Stimulated activated CD4-positive, alpha-beta T cell treated with anti-CD3 and anti-CD28 coated beads, TNF-alpha, amount 100 ng/mL, for 48 hours (primary cell): ENCODE measurements around the gene DDX20.
"Not testable (repeated sequence)": the region's sequence is repeated elsewhere in the genome, so short reads cannot be mapped to it uniquely, and the experiment has no call there.

Experiments used
- DNase-seq, 3 donors: peaks; one replicate each; pipeline ENCODE4 v3.0.0-alpha.2; 2020; ENCODE audit warnings: low read depth in 3 of 3

Gene DDX20

GRCh38 chr1:111789666-111790316 is 34.1 kb downstream of the DDX20 start:
- DNase-seq, result no peak

GRCh38 chr1:111791776-111792175 is 36.1 kb downstream of the DDX20 start:
- DNase-seq, result no peak

GRCh38 chr1:111792249-111792648 is 36.5 kb downstream of the DDX20 start:
- DNase-seq, result no peak

GRCh38 chr1:111793923-111794322 is 38.2 kb downstream of the DDX20 start:
- DNase-seq, result no peak

- DNase-seq, result no peak
These were observed 39.7 kb downstream of the DDX20 start for GRCh38 chr1:111795401-111795800.

- DNase-seq, result no peak
These were observed 42.9 kb downstream of the DDX20 start for GRCh38 chr1:111798580-111798979.

- DNase-seq, result not testable (repeated sequence)
These were observed 44.0 kb downstream of the DDX20 start for GRCh38 chr1:111799722-111800121.

GRCh38 chr1:111801071-111801850 is 45.6 kb downstream of the DDX20 start:
- DNase-seq, result no peak

GRCh38 chr1:111802110-111802509 is 46.4 kb downstream of the DDX20 start:
- DNase-seq, result no peak

- no peak for DNase-seq
These were observed 47.3 kb downstream of the DDX20 start for GRCh38 chr1:111802984-111803383.

GRCh38 chr1:111803951-111804350 is 48.2 kb downstream of the DDX20 start:
- no peak for DNase-seq

- DNase-seq, result no peak
These were observed 49.1 kb downstream of the DDX20 start for GRCh38 chr1:111804776-111805175.

GRCh38 chr1:111805251-111805650 is 49.5 kb downstream of the DDX20 start:
- no peak for DNase-seq

- DNase-seq, result no peak
These were observed 56.2 kb downstream of the DDX20 start for GRCh38 chr1:111811891-111812290.

GRCh38 chr1:111812306-111812705 is 56.6 kb downstream of the DDX20 start:
- DNase-seq, result no peak

- no peak for DNase-seq
These were observed 58.0 kb downstream of the DDX20 start for GRCh38 chr1:111813440-111814304.

GRCh38 chr1:111814305-111814628 is 58.6 kb downstream of the DDX20 start:
- no peak for DNase-seq

- DNase-seq, result no peak
These were observed 58.9 kb downstream of the DDX20 start for GRCh38 chr1:111814642-111815041.
